Measurements from ENCODE around the gene PLEKHA5.

DNA sequence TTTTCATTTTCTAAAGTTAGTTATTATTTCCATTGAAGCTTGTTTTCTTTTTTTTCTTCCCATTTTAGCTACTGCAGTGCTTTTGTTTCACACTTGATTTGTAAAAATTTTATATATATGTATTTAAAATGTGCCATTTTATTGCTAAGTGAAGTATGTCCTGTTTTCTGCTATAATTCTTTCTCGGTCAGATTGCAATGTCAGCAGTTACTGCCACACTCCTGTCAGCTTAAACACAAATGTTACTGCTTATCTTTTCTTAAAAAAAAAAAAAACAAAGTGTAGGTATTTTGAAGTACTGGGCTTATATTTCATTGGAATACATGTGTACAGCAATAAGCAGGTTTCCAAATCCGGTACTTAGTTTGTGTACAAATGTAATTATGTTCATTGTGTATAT lies 246.4 kb downstream of the PLEKHA5 start:
- TF ChIP-seq, protein P1, sequence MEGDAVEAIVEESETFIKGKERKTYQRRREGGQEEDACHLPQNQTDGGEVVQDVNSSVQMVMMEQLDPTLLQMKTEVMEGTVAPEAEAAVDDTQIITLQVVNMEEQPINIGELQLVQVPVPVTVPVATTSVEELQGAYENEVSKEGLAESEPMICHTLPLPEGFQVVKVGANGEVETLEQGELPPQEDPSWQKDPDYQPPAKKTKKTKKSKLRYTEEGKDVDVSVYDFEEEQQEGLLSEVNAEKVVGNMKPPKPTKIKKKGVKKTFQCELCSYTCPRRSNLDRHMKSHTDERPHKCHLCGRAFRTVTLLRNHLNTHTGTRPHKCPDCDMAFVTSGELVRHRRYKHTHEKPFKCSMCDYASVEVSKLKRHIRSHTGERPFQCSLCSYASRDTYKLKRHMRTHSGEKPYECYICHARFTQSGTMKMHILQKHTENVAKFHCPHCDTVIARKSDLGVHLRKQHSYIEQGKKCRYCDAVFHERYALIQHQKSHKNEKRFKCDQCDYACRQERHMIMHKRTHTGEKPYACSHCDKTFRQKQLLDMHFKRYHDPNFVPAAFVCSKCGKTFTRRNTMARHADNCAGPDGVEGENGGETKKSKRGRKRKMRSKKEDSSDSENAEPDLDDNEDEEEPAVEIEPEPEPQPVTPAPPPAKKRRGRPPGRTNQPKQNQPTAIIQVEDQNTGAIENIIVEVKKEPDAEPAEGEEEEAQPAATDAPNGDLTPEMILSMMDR (IDR thresholded peaks at IDR 0.05), result no peak
- TF ChIP-seq POLR2AphosphoS5 (IDR thresholded peaks at IDR 0.05), result no peak
